NCI-H1092 (cell line): ENCODE results near the gene BBS2.
"Not testable (repeated sequence)": the region's sequence is repeated elsewhere in the genome, so short reads cannot be mapped to it uniquely, and the experiment has no call there.

ENCODE experiments used
- DNase-seq: peaks from one replicate; lab custom pipeline; 2025; lab: John Stamatoyannopoulos, UW

Gene BBS2

DNA sequence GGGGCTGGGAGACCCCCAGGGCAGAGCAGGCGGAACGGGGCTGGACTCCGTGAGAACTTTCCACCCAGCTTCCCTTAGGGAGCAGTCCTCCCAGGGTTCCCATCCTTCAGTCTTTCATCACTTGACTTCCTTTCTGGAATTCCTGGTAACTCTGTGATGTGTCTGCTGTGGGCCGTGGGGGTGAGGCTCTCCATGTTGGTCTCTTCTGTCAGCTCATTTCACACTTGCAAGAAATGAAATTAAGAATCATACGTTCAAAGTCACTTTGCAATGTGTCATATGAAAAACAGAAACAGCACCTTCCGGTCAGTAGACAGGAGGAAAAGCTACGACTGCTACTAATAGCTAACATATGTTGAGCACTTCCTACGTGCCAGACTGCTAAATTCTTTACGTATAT is 5.4 kb upstream of the BBS2 start:
- no peak for DNase-seq

DNA sequence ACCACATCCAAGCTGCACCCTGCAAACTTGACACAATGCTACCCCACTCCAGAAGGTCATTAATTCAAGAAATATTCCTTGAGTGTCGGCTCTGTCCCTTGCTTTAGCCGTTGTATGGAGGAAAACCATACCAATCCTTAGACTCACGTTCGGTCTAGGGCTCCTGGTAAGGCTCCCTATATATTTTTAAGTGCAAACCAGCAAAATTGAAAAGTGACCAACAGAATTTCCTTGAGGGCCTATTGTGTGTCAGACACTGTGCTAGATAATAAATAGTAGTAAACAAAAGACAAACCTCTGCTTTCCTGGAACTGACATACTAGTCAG is 390 bp upstream of the BBS2 start:
- DNase-seq = no peak

DNA sequence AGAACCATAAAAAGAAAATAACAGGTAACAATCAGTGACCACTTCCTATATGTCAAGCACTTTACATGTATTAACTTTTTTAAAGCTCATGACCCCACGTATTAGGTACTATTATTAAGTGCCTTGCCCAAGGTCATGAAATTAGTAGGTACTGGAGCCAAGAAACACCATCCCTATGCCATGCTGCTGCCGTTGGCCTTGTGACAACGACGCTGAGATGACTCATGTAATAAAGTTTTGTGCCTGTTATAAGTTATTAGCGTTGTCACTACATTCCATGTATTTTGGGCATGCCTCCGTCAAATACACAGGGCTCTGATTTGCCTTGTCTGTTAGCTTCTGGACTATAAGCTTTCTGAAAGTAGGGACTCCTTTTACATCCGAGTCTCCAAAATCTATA is 1.4 kb downstream of the BBS2 start:
- no peak for DNase-seq

DNA sequence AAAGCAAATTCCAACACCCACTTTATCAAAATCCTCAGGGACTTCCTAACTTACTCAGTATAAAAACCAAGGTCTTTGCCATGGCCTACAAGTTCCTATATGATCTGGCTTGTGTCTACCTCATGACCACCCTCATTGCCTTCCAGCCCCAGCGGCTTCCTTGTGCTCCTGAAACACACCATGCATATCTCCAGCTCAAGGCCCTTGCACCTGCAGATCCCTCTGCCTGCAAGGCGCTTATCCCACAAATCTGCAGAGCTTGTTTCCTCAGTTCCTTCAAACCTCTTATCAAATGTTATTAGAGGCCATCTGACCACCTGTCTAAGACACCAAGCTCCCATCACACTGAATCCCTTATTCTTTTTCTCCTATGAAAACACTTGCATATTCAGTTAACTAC is 2.6 kb downstream of the BBS2 start:
- no peak for DNase-seq

DNA sequence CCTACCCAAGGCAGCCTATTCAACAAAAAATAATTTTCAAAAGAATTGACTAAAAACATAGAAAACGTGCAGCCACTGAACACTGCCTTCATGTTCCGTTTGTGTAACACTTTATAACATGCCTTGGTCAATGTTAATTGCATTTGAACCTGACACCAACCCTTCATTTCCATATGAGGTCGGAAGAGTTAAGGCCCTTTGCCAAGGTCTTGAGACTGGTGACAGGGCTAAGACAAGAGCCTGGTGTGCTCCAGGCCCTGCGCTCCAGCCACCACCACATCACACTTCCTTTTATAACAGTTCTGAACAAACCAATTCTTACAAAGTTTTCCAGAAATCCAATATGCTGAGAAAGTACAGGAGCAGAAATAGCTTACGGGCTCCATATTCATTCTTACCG is 4.2 kb downstream of the BBS2 start:
- no peak for DNase-seq

DNA sequence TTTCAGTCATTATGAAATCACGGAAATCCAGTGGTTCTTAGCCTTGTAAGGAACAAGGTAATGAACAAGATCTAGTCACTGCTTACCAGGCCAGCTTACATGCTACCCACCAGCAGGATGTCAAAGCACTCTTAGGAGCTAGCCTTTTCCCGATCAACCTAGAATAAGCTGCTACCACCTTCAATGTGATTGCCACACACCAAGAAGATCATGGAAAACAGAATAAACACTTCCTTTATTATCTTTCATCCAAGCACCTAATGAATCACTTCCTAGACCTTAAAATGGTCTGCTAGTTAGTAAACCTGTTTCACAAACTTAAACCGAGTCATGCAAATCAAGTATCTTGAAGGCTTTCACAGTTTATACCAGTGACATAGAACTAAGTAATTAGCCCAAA is 5.0 kb downstream of the BBS2 start:
- DNase-seq = no peak

DNA sequence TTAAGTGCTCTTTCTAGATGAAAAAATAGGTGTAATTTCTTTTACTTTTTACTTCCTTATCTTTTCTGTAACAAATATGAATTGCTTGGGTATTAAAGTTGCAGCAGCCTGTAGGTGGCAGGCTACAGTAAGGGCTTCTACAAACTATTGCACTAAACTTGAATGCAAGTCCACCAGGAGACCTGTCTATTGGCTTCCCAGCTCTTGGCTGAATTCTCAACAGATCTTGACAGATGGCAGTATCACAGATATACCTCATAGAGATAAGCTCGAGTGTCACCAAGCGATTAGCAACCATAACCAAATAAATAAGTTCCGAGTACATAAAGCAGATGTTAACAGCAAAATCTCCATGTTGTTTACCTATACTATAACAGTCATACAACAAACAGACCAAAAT is 5.9 kb downstream of the BBS2 start:
- no peak for DNase-seq

DNA sequence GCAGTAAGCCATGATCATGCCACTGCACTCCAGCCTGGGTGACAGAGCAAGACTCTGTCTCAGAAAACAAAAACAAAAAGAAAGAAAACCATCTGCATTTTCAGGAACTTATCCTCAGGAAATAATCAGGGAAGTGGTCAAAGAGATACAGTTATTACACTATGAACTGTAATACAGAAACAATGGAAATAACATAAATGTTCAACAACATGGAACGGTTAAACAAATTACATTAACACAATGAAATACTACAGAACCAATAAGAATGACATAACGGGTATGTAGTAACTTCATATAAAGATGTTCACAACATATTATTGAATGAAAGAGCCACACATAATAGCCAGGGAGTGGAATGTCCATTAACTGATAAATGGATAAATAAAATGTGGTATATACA is 6.7 kb downstream of the BBS2 start:
- no peak for DNase-seq

DNA sequence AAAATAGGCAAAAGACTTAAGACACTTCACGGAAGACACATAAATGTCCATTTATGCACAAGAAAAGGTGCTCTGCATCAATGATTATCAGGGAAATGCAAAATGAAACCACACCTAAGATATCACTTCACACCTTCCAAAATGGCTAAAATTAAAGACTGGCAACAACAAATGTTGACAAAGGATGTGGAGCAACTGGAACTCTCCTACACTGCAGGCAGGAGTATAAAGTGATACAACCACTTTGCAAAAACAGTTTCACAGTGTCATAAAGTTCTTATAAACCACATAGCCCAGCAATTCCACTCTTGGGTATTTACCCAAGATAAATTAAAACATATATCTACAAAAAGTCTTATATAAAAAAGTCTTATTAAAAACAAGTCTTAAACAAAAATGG is 7.8 kb downstream of the BBS2 start:
- no peak for DNase-seq

DNA sequence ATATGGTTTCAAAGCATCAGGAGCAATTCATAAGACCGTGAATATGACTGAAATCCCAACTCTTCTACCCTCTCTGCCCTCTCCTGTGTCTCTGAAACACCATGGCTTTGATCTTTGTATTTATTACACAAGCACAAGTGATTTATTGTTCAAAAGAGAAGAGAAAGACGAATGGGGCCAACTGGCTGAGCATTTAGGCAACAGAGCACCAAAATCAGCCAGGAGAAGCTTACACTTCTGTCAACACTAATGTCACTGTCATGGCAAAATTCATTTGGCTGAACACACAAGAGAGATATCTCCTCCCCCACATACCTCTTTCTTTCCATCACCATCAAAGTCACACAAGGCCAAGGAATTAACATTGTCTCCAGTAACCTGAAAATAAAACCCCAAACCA is 9.3 kb downstream of the BBS2 start:
- no peak for DNase-seq

DNA sequence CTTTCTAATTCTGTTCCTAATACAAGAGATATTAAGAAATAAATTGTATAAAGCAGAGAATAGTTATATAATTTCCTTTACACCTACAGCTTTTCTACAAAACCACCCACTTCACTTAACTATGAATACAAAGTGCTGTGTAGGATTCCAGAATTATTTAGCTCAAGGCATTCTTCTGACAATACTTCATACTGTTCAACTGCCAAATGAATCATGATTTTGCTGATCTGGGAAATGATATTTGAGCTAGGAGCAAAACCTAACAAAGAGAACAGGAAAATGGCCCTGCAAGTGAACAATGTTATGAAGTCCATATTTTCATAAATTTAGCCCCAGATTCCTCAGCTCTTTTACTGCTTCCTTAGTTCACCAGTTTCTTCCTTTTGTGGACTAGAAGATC is 12.9 kb downstream of the BBS2 start:
- no peak for DNase-seq

DNA sequence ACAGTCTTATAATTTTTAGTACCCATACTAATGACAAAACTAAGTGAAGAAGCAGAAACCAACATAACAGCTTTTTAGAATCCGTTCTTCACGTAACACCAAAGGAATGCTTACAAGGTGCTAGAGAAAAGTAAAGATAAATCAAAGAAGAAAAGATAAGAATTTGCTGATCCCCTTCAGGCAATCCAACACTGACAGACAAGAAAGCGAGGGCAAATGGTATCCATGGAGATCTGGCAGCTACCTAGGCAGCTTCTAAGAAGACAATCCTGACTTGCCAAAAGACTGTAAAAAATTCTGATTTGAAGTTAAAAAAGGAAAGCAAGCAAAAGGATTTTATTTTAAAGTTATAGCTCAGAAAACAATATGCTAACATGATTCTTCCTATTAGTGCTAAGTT is 14.6 kb downstream of the BBS2 start:
- no peak for DNase-seq

DNA sequence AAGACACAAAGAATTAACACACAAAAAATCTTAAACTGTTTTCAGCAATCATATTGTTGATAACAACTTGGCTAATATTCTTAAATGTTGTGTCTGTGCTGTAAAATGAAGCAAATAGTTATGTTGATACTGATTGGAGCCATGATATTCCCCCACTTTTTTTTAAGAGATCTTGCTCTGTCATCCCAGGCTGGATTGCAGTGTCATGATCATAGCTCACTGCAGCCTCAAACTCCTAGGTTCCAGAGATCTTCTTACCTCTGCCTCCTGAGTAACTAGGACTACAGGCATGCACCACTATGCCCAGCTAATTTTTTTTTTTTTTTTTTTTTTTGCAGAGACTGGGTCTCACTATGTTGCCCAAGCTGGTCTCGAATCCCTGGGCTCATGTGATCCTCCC is 26.0 kb downstream of the BBS2 start:
- no peak for DNase-seq

DNA sequence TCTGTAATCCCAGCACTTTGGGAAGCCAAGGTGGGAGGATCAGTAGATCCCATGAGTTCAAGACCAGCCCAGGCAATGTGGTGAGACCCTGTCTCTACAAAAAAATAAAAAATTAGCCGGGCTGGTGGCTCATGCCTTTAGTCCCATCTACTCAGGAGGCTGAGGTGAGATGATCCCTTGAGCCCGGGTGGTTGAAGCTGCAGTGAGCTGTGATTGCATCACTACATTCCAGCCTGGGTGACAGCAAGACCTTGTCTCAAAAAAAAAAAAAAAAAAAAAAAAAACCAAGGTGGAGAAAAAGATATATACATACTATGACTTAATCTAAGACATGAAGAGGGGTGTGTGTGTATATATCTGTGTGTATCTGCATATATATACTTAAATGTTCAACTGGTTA is 26.7 kb downstream of the BBS2 start:
- no peak for DNase-seq

DNA sequence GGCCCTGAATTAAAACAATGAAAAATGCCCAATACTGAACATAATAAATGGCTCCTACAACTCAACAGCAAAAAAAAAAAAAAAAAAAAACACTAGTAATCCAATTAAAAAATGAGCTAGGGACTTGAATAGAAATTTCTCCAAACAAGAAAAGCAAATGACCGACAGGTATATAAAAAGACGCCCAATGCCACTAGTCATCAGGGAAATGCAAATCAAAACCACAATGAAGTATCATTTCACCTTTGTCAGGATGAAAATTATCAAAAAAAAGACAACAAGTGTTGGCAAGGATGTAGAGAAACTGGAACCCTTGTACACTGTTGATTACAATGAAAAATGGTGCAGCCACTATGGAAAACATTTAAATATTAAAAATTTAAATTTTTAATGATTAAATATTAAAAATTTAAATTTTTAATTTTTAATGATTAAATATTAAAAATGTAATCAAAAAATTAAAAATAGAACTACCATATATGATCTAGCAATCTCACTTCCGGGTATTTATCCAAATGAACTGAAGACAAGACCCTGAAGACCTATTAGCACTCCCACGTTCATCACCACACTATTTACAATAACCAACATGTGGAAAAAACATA is 28.1 kb downstream of the BBS2 start:
- DNase-seq = no peak

DNA sequence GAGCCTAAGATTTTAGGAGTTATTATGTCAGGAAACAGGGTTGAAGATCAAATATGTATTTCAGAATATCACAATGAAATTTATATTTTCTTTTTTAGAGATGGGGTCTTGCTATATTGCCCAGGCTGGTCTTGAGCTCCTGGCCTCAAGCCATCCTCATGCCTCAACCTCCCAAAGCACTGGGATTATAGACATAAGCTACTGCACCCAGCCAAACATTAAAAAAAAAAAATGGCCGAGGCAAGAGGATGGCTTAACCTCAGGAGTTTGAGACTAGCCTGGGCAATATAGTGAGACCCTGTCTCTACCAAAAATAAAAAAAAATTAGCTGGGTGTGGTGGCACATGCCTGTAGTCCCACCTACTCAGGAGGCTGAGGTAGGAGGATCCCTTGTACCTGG is 31.0 kb downstream of the BBS2 start:
- not testable (repeated sequence) for DNase-seq

DNA sequence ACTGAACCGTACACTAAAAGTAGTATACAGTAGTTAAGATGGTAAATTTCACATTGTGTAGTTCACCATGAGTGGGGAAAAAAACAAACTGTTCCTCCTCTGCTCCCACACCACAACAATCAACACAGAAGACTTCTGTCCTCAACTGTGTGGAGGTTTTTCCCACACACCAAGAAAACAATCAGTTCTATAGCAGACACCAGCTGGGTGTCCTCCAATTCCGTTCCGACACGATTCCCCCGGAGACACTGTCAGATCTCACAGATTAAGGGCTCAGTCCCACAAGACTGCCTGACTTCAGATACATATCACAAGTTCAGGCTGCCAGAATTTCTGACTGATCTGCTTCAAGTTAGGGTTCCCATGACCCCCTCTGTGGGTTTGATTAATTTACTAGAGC is 31.8 kb downstream of the BBS2 start:
- DNase-seq = no peak

DNA sequence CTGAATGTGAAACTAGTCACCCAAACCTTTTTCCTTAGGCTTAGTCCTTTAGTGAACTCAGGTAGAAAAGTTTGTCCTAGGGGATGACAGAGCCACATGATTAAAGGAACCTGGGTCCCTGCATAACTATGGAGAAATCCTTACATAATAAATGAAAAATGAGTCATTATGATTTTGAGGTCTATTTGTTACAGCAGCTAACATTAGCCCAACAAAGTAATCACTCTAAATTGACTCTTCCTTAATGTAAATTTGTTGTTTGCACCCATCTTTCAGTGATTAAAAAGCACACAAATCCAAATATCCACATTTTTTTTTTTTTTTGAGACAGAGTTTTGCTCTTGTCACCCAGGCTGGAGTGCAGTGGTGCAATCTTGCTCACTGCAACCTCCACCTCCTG is 36.4 kb downstream of the BBS2 start:
- DNase-seq = no peak

DNA sequence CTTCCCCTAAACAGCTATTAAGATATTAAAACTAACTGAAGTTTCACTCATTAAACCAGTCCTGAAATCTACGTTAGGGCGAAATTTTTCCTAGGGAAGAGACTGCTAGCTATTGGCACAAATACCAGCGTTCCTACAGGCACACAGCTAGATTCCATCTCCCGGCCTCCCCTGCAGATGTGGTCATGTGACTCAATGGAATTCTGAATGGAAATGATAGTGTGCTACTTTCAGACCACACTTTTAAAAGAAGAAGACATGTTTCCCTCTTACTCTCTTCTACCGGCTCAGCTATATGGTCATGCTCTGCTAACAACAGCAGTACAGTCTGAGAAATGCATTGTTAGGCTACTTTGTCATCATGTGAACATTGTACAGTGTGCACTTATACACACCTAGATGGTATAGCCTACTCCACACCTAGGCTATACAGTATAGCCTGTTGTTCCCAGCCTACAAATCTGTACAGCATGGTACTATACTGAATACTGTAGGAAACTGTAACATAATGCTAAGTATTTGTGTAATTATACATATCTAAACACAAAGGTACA is 37.1 kb downstream of the BBS2 start:
- DNase-seq = no peak

DNA sequence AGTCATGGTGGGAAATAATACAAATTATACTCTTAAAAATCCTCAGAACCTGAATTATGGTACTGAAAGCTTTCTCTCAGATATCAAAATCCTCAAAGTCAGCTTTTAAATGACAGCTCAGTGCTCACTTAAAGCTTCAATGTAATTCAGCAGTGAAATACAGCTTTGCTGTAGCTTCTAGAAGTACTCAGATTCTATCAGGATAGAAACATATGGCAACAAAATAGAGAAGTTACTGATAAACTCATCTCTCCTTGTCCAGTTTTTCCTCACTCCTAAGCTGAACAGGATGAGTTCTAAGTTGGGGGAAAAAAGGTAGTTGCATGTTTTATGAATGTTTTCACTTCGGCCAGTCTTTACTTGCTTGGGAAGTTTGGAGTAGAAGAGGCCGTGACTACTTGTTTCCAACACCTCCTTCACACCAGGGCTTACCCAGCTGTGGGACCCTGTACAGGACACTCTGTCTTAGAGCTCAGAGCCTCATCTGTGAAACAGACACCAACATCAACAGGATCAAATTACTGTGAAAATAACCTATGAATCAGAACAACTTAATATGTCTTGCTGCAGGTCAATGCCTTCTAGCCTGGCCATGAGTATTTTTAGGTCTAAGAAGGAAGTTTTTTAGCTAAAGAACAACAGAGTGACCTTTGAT is 38.2 kb downstream of the BBS2 start:
- no peak for DNase-seq

DNA sequence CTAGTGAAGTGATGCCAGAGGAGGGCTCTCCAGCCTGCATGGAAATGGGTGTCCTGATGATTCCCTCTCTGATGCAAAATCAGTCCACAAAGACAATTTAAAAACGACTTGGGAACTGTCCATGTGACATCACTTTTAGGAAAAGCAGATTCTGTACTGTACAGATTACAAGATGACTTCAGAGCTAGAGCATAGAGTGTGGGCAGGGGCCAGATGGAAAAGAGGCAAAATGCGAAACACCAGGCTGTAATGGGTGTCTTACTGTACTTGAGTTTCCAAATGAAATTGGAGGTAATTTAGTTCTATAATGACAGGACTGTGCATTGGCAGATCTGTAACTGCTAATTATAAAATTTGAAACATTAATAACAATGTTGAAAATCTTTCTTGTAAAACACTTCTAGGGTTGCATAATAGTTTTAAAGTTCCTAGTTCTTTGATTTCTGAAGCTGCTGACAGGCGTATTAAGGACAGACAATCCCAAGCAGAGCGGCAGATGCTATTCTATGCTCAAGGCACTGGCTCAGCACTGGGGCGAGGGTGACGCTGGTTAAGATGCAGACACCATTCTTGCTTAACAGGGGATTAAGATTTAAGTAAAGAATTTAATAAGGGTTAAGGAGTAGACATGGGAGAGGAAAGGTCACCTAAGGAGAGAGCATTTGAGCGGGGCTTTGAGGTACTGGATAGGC is 38.9 kb downstream of the BBS2 start:
- DNase-seq = no peak

DNA sequence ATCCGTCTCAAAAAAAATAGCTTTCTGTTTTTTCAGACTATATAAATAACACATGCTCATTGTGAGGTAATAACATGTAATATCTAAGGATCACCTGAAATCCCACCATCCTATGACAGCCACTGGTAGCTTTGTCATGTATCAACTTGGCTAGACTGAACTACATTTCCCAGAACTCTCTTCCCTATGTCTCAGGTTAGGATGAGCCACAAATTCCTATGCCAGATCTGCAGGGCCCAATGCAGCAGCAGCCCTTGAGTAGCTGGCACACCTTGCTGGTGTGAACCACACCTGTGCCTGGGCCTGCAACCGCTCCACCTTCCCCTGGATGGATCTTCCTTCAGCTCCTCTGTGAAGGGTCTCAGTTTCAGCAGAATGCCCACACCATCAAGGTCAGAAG is 40.4 kb downstream of the BBS2 start:
- no peak for DNase-seq

DNA sequence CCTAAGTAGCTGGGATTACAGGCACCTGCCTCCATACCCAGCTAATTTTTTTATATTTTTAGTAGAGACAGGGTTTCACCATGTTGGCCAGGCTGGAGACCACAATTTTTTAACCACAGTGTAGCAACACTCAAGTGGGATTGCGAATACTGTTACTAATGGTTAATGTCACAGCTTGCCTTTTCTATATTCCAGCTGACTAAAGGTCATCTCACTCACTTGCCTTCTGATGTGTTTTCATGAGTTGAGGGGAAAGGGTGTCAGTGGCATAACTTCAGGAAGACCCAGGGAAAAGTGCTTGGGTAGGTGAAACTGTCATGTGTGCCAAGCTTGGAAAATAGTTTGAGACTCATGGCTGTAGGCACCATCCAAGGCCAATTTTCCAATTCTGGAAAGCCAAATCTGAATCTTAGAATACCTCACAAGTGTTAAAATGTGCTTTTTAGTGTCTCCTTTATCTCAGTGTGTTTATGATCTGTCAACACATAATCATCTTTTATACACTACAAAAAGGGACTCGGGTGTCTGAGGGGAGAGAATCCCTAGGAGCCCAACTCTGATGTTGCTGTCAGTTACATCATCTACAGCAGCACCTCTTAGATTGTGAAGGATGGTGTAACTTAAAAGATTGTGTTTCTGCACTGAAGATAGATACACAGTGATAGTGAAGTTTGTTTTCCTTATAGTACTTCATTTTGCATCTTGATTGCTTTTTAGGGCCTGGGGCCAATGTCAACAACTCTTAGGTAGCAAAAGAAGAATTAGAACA is 41.4 kb downstream of the BBS2 start:
- DNase-seq = no peak
